ENCODE data around the gene SPATS2L. TPM values are rescaled to one million over a fixed set of nuclear protein-coding genes. Genes with fewer than 3 reads are reported as not detected.

Gene SPATS2L
- total RNA-seq, 1 experiment from 2014 or later: 174 TPM

DNA sequence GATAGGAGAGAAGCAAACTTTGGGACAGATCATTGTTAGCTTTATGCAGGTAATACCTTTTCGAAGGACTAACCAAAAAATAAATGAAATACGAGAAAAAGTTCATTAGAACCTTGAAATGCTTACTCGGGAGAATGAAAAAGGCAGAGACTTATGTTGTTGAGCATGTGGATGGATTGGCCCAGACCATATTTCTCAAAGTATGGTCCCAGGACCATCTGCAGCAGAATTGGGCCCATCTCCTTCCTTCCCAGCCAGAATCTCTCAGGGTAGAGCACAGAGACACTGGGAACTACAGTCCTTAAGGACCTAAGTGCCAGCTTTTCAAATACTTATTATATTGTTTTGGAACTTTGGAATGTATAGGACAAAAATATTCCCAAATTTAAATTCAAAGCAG lies 152.6 kb downstream of the SPATS2L start:
- ATAC-seq: no peak
- Histone ChIP-seq H3K4me3 (ENCODE audit: low read length) (no peak overlapping the region), H3F3A (ENCODE audit: low read length, unreplicated experiment) (no peaks in the 10 kb centered on the region), H3K79me2 (ENCODE audit: low read length) (no peaks in the 10 kb centered on the region), H3K9ac (ENCODE audit: low read length) (no peak overlapping the region), H4K20me1 (ENCODE audit: low read length) (no peaks in the 10 kb centered on the region), H2AFZ (ENCODE audit: low read length) (no peak overlapping the region), H3K9me2 (replicated peaks; ENCODE audit: low read length) (no peaks in the 10 kb centered on the region), H3K4me2 (ENCODE audit: low read length) (no peak overlapping the region), H3K27ac (ENCODE audit: low read length) (no peak overlapping the region), H3K27me3 (ENCODE audit: low read length) (no peaks in the 10 kb centered on the region), H3K4me1 (ENCODE audit: insufficient read depth, low read length) (peaks cover 23% of the 10 kb centered on the region), H3K9me3 (ENCODE audit: low read length) (no peaks in the 10 kb centered on the region), H3K36me3 (ENCODE audit: low read depth, low read length) (peaks cover 48% of the 10 kb centered on the region)
- intact Hi-C loops (cut with micrococcal nuclease): no loop called here
- CTCF ChIA-PET: no interaction called here
- TF ChIP-seq EZH2phosphoT487 (IDR thresholded peaks at IDR 0.05; ENCODE audit: borderline replicate concordance, low read length) (no peak), EZH2 (IDR thresholded peaks at IDR 0.05; ENCODE audit: low read length, unreplicated experiment) (no peak)
- TF ChIP-seq, protein P1, sequence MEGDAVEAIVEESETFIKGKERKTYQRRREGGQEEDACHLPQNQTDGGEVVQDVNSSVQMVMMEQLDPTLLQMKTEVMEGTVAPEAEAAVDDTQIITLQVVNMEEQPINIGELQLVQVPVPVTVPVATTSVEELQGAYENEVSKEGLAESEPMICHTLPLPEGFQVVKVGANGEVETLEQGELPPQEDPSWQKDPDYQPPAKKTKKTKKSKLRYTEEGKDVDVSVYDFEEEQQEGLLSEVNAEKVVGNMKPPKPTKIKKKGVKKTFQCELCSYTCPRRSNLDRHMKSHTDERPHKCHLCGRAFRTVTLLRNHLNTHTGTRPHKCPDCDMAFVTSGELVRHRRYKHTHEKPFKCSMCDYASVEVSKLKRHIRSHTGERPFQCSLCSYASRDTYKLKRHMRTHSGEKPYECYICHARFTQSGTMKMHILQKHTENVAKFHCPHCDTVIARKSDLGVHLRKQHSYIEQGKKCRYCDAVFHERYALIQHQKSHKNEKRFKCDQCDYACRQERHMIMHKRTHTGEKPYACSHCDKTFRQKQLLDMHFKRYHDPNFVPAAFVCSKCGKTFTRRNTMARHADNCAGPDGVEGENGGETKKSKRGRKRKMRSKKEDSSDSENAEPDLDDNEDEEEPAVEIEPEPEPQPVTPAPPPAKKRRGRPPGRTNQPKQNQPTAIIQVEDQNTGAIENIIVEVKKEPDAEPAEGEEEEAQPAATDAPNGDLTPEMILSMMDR (conservative IDR thresholded peaks at IDR 0.05; ENCODE audit: low read depth, low read length): no peak
- BruUV-seq (replicated peaks): no TSS peak
- DNase-seq: no peak
- POLR2A ChIA-PET (ENCODE audit: unreplicated experiment): no interaction called here

- TF ChIP-seq, protein P1 (conservative IDR thresholded peaks at IDR 0.05; ENCODE audit: low read depth, low read length): no peak
- no peak for TF ChIP-seq EZH2 (IDR thresholded peaks at IDR 0.05; ENCODE audit: low read length, unreplicated experiment)
- Histone ChIP-seq H3K36me3 (ENCODE audit: low read depth, low read length) (peaks cover 52% of the 10 kb centered on the region), H2AFZ (ENCODE audit: low read length) (no peak overlapping the region), H3K4me3 (ENCODE audit: low read length) (no peak overlapping the region), H3F3A (ENCODE audit: low read length, unreplicated experiment) (no peaks in the 10 kb centered on the region), H3K79me2 (ENCODE audit: low read length) (no peaks in the 10 kb centered on the region), H3K27me3 (ENCODE audit: low read length) (no peaks in the 10 kb centered on the region), H3K27ac (ENCODE audit: low read length) (no peak overlapping the region), H3K9ac (ENCODE audit: low read length) (no peak overlapping the region), H4K20me1 (ENCODE audit: low read length) (no peaks in the 10 kb centered on the region), H3K9me2 (replicated peaks; ENCODE audit: low read length) (no peaks in the 10 kb centered on the region), H3K4me2 (ENCODE audit: low read length) (no peak overlapping the region), H3K4me1 (ENCODE audit: insufficient read depth, low read length) (no peaks in the 10 kb centered on the region), H3K9me3 (ENCODE audit: low read length) (no peaks in the 10 kb centered on the region)
- no peak for ATAC-seq
- ChIA-PET POLR2A (ENCODE audit: unreplicated experiment) (no interaction called here), CTCF (no interaction called here)
- DNase-seq: no peak
- BruUV-seq (replicated peaks): no TSS peak
- intact Hi-C loops (cut with micrococcal nuclease): no loop called here
Observed at GRCh38 chr2:200461846-200462710, 155.6 kb downstream of the SPATS2L start.

GRCh38 chr2:200463452-200463851 lies 157.0 kb downstream of the SPATS2L start:
- DNase-seq: no peak
- H3K4me2 ChIP-seq (ENCODE audit: low read length): no peak overlapping the region
- CTCF ChIA-PET: no interaction called here
- H4K20me1 ChIP-seq (ENCODE audit: low read length): no peaks in the 10 kb centered on the region
- no peaks in the 10 kb centered on the region for H3F3A ChIP-seq (ENCODE audit: low read length, unreplicated experiment)
- POLR2A ChIA-PET (ENCODE audit: unreplicated experiment): no interaction called here
- TF ChIP-seq EZH2 (IDR thresholded peaks at IDR 0.05; ENCODE audit: low read length, unreplicated experiment) (no peak), EZH2phosphoT487 (IDR thresholded peaks at IDR 0.05; ENCODE audit: borderline replicate concordance, low read length) (no peak)
- TF ChIP-seq, protein P1 (conservative IDR thresholded peaks at IDR 0.05; ENCODE audit: low read depth, low read length): no peak
- peaks cover 58% of the 10 kb centered on the region for H3K36me3 ChIP-seq (ENCODE audit: low read depth, low read length)
- no peaks in the 10 kb centered on the region for H3K27me3 ChIP-seq (ENCODE audit: low read length)
- H3K9me3 ChIP-seq (ENCODE audit: low read length): no peaks in the 10 kb centered on the region
- no peaks in the 10 kb centered on the region for H3K4me1 ChIP-seq (ENCODE audit: insufficient read depth, low read length)
- H3K4me3 ChIP-seq (ENCODE audit: low read length): no peak overlapping the region
- H3K9ac ChIP-seq (ENCODE audit: low read length): no peak overlapping the region
- intact Hi-C loops (cut with micrococcal nuclease): no loop called here
- H3K79me2 ChIP-seq (ENCODE audit: low read length): no peaks in the 10 kb centered on the region
- ATAC-seq: no peak
- no peaks in the 10 kb centered on the region for H3K9me2 ChIP-seq (replicated peaks; ENCODE audit: low read length)
- BruUV-seq (replicated peaks): no TSS peak
- no peak overlapping the region for H3K27ac ChIP-seq (ENCODE audit: low read length)
- no peak overlapping the region for H2AFZ ChIP-seq (ENCODE audit: low read length)
